Liver (tissue), 9 donors: ENCODE results near the gene OSBPL10. TPM values are rescaled to one million over a fixed set of nuclear protein-coding genes. Genes with fewer than 3 reads are reported as not detected.
A peak's percentile ranks its signal among the peaks of the same experiment; 100 is the strongest.

Source experiments
- DNase-seq: peaks from one replicate; pipeline ENCODE4 v3.0.0-alpha.2; 2017; ENCODE audit warnings: low spot score
- H3K27ac ChIP-seq, 2 donors: one replicate each; pipeline ENCODE4 v1.7.0; 2013; ENCODE audit warnings: inconsistent platforms in 2 of 2, low read length in 2 of 2, control low read depth in 1 of 2, low read depth in 1 of 2, mild to moderate bottlenecking in 1 of 2
- H3K27me3 ChIP-seq, 4 donors: one replicate each; pipeline versions ENCODE4 v1.6.1 to v1.7.0; 2013; ENCODE audit warnings: low read length in 3 of 4, inconsistent platforms in 1 of 4, mild to moderate bottlenecking in 1 of 4, moderate library complexity in 1 of 4; ENCODE audit not compliant: control insufficient read depth in 4 of 4, insufficient read depth in 4 of 4
- H3K36me3 ChIP-seq, 4 donors: one replicate each; pipeline versions ENCODE4 v1.6.1 to v1.7.0; 2013; ENCODE audit warnings: low read length in 3 of 4, mild to moderate bottlenecking in 3 of 4, low read depth in 1 of 4, moderate library complexity in 1 of 4; ENCODE audit not compliant: control insufficient read depth in 4 of 4, insufficient read depth in 3 of 4
- H3K4me1 ChIP-seq, 4 donors: one replicate each; pipeline versions ENCODE4 v1.6.1 to v1.7.0; 2013; ENCODE audit warnings: low read length in 3 of 4, mild to moderate bottlenecking in 3 of 4, moderate library complexity in 1 of 4; ENCODE audit not compliant: control insufficient read depth in 4 of 4, insufficient read depth in 4 of 4
- H3K4me3 ChIP-seq, 3 donors: one replicate each; pipeline versions ENCODE4 v1.6.1 to v1.7.0; 2013; ENCODE audit warnings: low read length in 3 of 3, control low read depth in 1 of 3, low read depth in 1 of 3, mild to moderate bottlenecking in 1 of 3
- H3K9ac ChIP-seq, 2 donors: one replicate each; pipeline ENCODE4 v1.7.0; 2013; ENCODE audit warnings: low read length in 2 of 2, mild to moderate bottlenecking in 2 of 2, moderate library complexity in 2 of 2, control low read depth in 1 of 2, low read depth in 1 of 2
- H3K9me3 ChIP-seq, 4 donors: one replicate each; pipeline versions ENCODE4 v1.6.1 to v1.7.0; 2013; ENCODE audit warnings: low read length in 3 of 4; ENCODE audit not compliant: control insufficient read depth in 4 of 4
- ATF3 ChIP-seq: IDR thresholded peaks from 2 replicates; pipeline ENCODE4 v1.6.1; 2016; ENCODE audit warnings: antibody characterized with exemption
- CTCF ChIP-seq: fragments of 150-350 bp; IDR thresholded peaks from 2 replicates; pipeline ENCODE4 v1.5.1; 2017; ENCODE audit warnings: improper control_type of control experiment, low read depth, low read length; ENCODE audit not compliant: missing input control
- EGR1 ChIP-seq, 2 donors: IDR thresholded peaks; 2 replicates each; pipeline ENCODE4 v1.6.1; 2016 to 2018; ENCODE audit warnings: antibody characterized with exemption in 2 of 2, low read depth in 2 of 2
- FOXA1 ChIP-seq: IDR thresholded peaks from 2 replicates; pipeline ENCODE4 v1.6.1; 2016; ENCODE audit warnings: antibody characterized with exemption
- FOXA2 ChIP-seq: IDR thresholded peaks from 2 replicates; pipeline ENCODE4 v1.6.1; 2016; ENCODE audit warnings: antibody characterized with exemption
- GABPA ChIP-seq, 2 donors: IDR thresholded peaks in 1 of 2; conservative IDR thresholded peaks in 1 of 2; 2 replicates each; pipeline ENCODE4 v1.6.1; 2016; ENCODE audit warnings: antibody characterized with exemption in 2 of 2, mild to moderate bottlenecking in 1 of 2, moderate library complexity in 1 of 2
- HNF4A ChIP-seq, 2 donors: conservative IDR thresholded peaks; 2 replicates each; pipeline ENCODE4 v1.6.1; 2016; ENCODE audit warnings: antibody characterized with exemption in 2 of 2, mild to moderate bottlenecking in 2 of 2
- HNF4G ChIP-seq: IDR thresholded peaks from 2 replicates; pipeline ENCODE4 v1.6.1; 2016; ENCODE audit warnings: antibody characterized with exemption
- JUND ChIP-seq, 2 donors: IDR thresholded peaks; 2 replicates each; pipeline ENCODE4 v1.6.1; 2016; ENCODE audit warnings: antibody characterized with exemption in 2 of 2
- NR2F2 ChIP-seq: IDR thresholded peaks from 2 replicates; pipeline ENCODE4 v1.6.1; 2016; ENCODE audit warnings: antibody characterized with exemption
- RAD21 ChIP-seq, 2 donors: IDR thresholded peaks; 2 replicates each; pipeline ENCODE4 v1.6.1; 2016; ENCODE audit warnings: antibody characterized with exemption in 2 of 2, mild to moderate bottlenecking in 2 of 2
- RXRA ChIP-seq, 2 donors: IDR thresholded peaks; 2 replicates each; pipeline ENCODE4 v1.6.1; 2017 to 2018; ENCODE audit warnings: antibody characterized with exemption in 2 of 2, mild to moderate bottlenecking in 1 of 2
- SP1 ChIP-seq: IDR thresholded peaks from 2 replicates; pipeline ENCODE4 v1.6.1; 2018; ENCODE audit warnings: antibody characterized with exemption, mild to moderate bottlenecking
- TAF1 ChIP-seq: conservative IDR thresholded peaks from 2 replicates; pipeline ENCODE4 v1.6.1; 2016; ENCODE audit warnings: antibody characterized with exemption, mild to moderate bottlenecking
- ZBTB33 ChIP-seq: IDR thresholded peaks from 2 replicates; pipeline ENCODE4 v1.6.1; 2016; ENCODE audit warnings: antibody characterized with exemption
- WGBS: extraction: QIAGEN DNeasy Blood & Tissue Kit; methylation state at CpG from one replicate; pipeline ENCODE4 v1.1.7; 2013; 5-methylcytosine and 5-hydroxymethylcytosine counted together
- polyA plus RNA-seq, 2 donors: library from polyadenylated mRNA; stranded (reverse) in 1 of 2; unstranded in 1 of 2; fragments of 200-250 nt in 1 of 2; fragments of >200 nt in 1 of 2; fragmentation: Nextera tagmentation in 1 of 2; extraction: Ambion mirVana in 1 of 2; gene quantifications; one replicate each; pipeline versions ENCODE4 v1.2.1 to v1.2.3, GENCODE V29; 2013 to 2015
- total RNA-seq, 2 donors: library from RNA; depleted of rRNA; stranded (reverse); fragments of >200 nt; gene quantifications; one replicate each; pipeline ENCODE4 v1.2.3, GENCODE V29; 2014
- TF ChIP-seq, protein P1 (sequence below): IDR thresholded peaks from 2 replicates; pipeline ENCODE4 v1.6.1; 2016; ENCODE audit warnings: antibody characterized with exemption, mild to moderate bottlenecking
- donor health status: healthy.
- donor health status: healthy.
- donor health status: healthy.
- donor health status: healthy.
- donor health status: healthy.

The OSBPL10 gene
- total and polyA plus RNA-seq, 4 donors, result 0.75 to 4.0 (median 1.7) TPM

DNA sequence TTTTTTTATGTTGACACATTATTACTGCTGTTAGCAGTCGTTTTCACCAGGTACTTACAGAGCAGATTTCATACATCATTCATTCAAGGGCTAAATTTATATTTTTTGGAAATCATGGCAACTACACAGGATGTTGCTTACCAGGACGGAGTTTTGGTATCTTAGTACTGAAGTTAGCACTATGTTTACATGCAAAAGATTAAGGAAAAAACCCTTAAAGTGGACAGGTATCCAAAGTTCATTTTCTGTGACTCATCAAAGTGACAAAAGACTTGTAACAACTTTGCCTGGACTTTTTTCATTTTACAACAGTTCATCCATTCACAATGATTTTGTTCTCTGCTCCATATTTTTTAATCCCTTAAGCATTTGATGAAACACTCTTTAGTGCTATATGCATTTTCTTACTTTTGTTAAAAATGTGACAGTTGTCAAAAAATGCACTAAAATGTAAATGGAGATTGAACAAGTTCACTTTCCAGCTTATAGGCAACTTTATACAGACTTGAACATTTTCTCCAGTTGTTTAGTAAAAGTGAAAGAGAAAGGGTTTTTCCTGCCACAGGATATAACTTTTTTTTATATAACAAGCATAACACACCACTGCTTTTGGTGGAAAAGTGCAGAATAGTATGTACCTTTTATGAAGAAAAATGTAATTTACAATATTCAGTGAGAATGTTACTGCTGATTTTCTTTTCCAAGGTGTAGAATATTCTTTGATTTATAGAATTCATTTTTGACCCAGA is 344.2 kb downstream of the OSBPL10 start:
- no peaks in the 10 kb centered on the region for H3K9me3 ChIP-seq
- no peaks in the 10 kb centered on the region for H3K27me3 ChIP-seq
- 43% methylated on average over 2 of the region's 2 CpGs for WGBS
- no peak overlapping the region for H3K4me3 ChIP-seq
- no peak for DNase-seq
- TF ChIP-seq NR2F2, result no peak
- peak in 1 of 2 donors; percentile 39 for TF ChIP-seq JUND (IDR thresholded peaks at IDR 0.05)
- TF ChIP-seq HNF4A (conservative IDR thresholded peaks at IDR 0.05), result peak in 1 of 2 donors; percentile 19
- H3K27ac ChIP-seq, result no peak overlapping the region
- no peaks in the 10 kb centered on the region for H3K4me1 ChIP-seq
- peaks cover 0 to 22% (median 9%) of the 10 kb centered on the region in 4 donors for H3K36me3 ChIP-seq
- H3K9ac ChIP-seq, result no peak overlapping the region

- DNase-seq, result no peak
- Histone ChIP-seq H3K36me3 (peaks cover 3 to 22% (median 11%) of the 10 kb centered on the region in 4 donors), H3K27ac (no peak overlapping the region), H3K9me3 (no peaks in the 10 kb centered on the region), H3K4me1 (no peaks in the 10 kb centered on the region), H3K27me3 (no peaks in the 10 kb centered on the region), H3K9ac (no peak overlapping the region), H3K4me3 (no peak overlapping the region)
- WGBS, result 87% methylated on average over 4 of the region's 4 CpGs
- TF ChIP-seq TAF1 (no peak), GABPA (IDR thresholded peaks at IDR 0.05 in 1 of 2, conservative IDR thresholded peaks at IDR 0.05 in 1 of 2) (no peak), RAD21 (IDR thresholded peaks at IDR 0.05) (no peak), HNF4G (no peak), ZBTB33 (no peak), FOXA1 (no peak)
- TF ChIP-seq, protein P1, sequence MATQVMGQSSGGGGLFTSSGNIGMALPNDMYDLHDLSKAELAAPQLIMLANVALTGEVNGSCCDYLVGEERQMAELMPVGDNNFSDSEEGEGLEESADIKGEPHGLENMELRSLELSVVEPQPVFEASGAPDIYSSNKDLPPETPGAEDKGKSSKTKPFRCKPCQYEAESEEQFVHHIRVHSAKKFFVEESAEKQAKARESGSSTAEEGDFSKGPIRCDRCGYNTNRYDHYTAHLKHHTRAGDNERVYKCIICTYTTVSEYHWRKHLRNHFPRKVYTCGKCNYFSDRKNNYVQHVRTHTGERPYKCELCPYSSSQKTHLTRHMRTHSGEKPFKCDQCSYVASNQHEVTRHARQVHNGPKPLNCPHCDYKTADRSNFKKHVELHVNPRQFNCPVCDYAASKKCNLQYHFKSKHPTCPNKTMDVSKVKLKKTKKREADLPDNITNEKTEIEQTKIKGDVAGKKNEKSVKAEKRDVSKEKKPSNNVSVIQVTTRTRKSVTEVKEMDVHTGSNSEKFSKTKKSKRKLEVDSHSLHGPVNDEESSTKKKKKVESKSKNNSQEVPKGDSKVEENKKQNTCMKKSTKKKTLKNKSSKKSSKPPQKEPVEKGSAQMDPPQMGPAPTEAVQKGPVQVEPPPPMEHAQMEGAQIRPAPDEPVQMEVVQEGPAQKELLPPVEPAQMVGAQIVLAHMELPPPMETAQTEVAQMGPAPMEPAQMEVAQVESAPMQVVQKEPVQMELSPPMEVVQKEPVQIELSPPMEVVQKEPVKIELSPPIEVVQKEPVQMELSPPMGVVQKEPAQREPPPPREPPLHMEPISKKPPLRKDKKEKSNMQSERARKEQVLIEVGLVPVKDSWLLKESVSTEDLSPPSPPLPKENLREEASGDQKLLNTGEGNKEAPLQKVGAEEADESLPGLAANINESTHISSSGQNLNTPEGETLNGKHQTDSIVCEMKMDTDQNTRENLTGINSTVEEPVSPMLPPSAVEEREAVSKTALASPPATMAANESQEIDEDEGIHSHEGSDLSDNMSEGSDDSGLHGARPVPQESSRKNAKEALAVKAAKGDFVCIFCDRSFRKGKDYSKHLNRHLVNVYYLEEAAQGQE, result no peak
Observed at GRCh38 chr3:31636049-31636448, 345.0 kb downstream of the OSBPL10 start.

DNA sequence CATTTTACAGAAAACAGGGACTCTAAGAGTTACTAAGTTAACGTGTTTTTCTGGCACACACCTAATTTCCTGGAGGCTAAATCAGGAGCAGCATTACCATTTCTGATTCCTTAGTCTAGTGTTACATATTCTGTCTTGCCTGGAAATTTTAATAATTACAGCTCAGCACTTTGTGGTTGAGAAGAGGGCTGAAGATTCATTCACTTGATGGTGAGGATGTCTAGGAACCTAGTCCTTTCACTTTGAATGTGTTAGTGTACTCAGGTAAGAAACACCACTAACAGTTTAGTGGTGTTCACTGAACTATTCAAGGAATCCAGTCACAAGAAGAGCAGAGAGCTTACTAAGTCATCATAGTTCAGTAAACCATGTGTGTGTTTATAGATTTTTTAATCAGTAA is 345.5 kb downstream of the OSBPL10 start:
- no peak overlapping the region for H3K4me3 ChIP-seq
- 84% methylated on average over 1 of the region's 1 CpG for WGBS
- H3K4me1 ChIP-seq, result no peaks in the 10 kb centered on the region
- no peak for DNase-seq
- H3K9me3 ChIP-seq, result no peaks in the 10 kb centered on the region
- no peaks in the 10 kb centered on the region for H3K27me3 ChIP-seq
- TF ChIP-seq ATF3 (no peak), EGR1 (IDR thresholded peaks at IDR 0.05; ENCODE audit: low read depth in 2 of 2) (no peak), RXRA (IDR thresholded peaks at IDR 0.05) (no peak), SP1 (no peak), FOXA2 (no peak), HNF4G (no peak), GABPA (IDR thresholded peaks at IDR 0.05 in 1 of 2, conservative IDR thresholded peaks at IDR 0.05 in 1 of 2) (no peak), RAD21 (IDR thresholded peaks at IDR 0.05) (no peak), CTCF (no peak), HNF4A (conservative IDR thresholded peaks at IDR 0.05) (no peak)
- H3K9ac ChIP-seq, result no peak overlapping the region
- no peak overlapping the region for H3K27ac ChIP-seq
- H3K36me3 ChIP-seq, result peaks cover 3 to 22% (median 11%) of the 10 kb centered on the region in 4 donors
